Measurements from ENCODE around the gene MSANTD2. TPM values are rescaled to one million over a fixed set of nuclear protein-coding genes. Genes with fewer than 3 reads are reported as not detected.
A peak's percentile ranks its signal among the peaks of the same experiment; 100 is the strongest.

The MSANTD2 gene
- total and polyA plus RNA-seq, 2 of the 4 experiments (the other 2 are of a cell fraction): 5.0 to 6.0 TPM

- Histone ChIP-seq H3K14ac (replicated peaks; ENCODE audit: low read depth, low read length) (no peak overlapping the region), H3K9ac (ENCODE audit: low read depth, low read length) (no peak overlapping the region), H3K4me2 (ENCODE audit: low read depth, low read length) (no peak overlapping the region), H4K8ac (ENCODE audit: low read depth in 2 of 2, low read length in 2 of 2) (no peak overlapping the region), H3K9me1 (ENCODE audit: insufficient read depth, low read length) (peaks cover 12% of the 10 kb centered on the region), H2BK15ac (ENCODE audit: low read depth, low read length) (no peak overlapping the region), H3K27ac (ENCODE audit: insufficient read depth, low read length) (no peak overlapping the region), H3K27me3 (ENCODE audit: control insufficient read depth, insufficient read depth, low read length) (no peaks in the 10 kb centered on the region), H2AFZ (replicated peaks; ENCODE audit: low read length, poor library complexity) (no peak overlapping the region), H3K4ac (ENCODE audit: low read depth, low read length) (no peak overlapping the region), H2AK5ac (ENCODE audit: low read depth, low read length) (no peak overlapping the region), H4K20me1 (ENCODE audit: insufficient read depth, low read length) (peaks cover 41% of the 10 kb centered on the region), H3K79me1 (ENCODE audit: low read depth in 1 of 2, low read length in 2 of 2) (peaks cover 16 to 72% of the 10 kb centered on the region in 2 experiments), H2BK5ac (ENCODE audit: low read depth, low read length, poor library complexity, severe bottlenecking) (no peak overlapping the region), H4K5ac (ENCODE audit: low read depth, low read length) (no peak overlapping the region), H3K18ac (ENCODE audit: low read depth, low read length) (no peak overlapping the region), H3K23ac (ENCODE audit: low read depth, low read length) (no peak overlapping the region), H4K91ac (ENCODE audit: insufficient read depth, low read depth, low read length) (no peak overlapping the region), H3K4me3 (ENCODE audit: insufficient read depth, low read depth, low read length) (no peak overlapping the region), H3K56ac (ENCODE audit: extremely low read depth, insufficient read depth, low read length) (no peak overlapping the region), H3K36me3 (ENCODE audit: control insufficient read depth, insufficient read depth, low read length) (no peaks in the 10 kb centered on the region), H2BK20ac (ENCODE audit: low read depth, low read length) (no peak overlapping the region), H3K4me1 (ENCODE audit: control insufficient read depth, insufficient read depth, low read length) (peaks cover 5% of the 10 kb centered on the region), H2AK9ac (replicated peaks; ENCODE audit: low read depth, low read length, poor library complexity) (no peak overlapping the region), H3K9me3 (ENCODE audit: control insufficient read depth, insufficient read depth, low read length) (no peaks in the 10 kb centered on the region), H2BK120ac (ENCODE audit: low read depth, low read length) (no peak overlapping the region)
- intact Hi-C loops (cut with micrococcal nuclease) (no loop called here), dilution Hi-C loops (cut with HindIII; ENCODE audit: low sequenced_read_pairs, unreplicated experiment) (no loop called here), in situ Hi-C loops (cut with MboI; ENCODE audit: low sequenced_read_pairs) (no loop called here)
- POLR2A ChIA-PET (ENCODE audit: unreplicated experiment): no interaction called here
- CTCF ChIA-PET: interaction anchor here (0.6 kb wide), 1 partner anchor 676 kb away, joined by 3 read pairs; no protein-coding TSS in a partner anchor
- DNase-seq: peak; percentile 26
- no TSS peak for BruUV-seq (replicated peaks)
- ATAC-seq (ENCODE audit: low read depth): peak; percentile 29; the same call in 1 of the 2 replicates
- TF ChIP-seq POLR2A (IDR thresholded peaks at IDR 0.05; ENCODE audit: low read depth, low read length) (no peak), MXI1 (IDR thresholded peaks at IDR 0.05; ENCODE audit: borderline replicate concordance, low read depth, low read length) (no peak), BHLHE40 (IDR thresholded peaks at IDR 0.05; ENCODE audit: low read depth, low read length) (no peak), SMC3 (IDR thresholded peaks at IDR 0.05; ENCODE audit: low read depth, low read length) (no peak), RAD21 (IDR thresholded peaks at IDR 0.05; ENCODE audit: low read length) (no peak), USF2 (IDR thresholded peaks at IDR 0.05; ENCODE audit: low read depth, low read length) (no peak), RCOR1 (IDR thresholded peaks at IDR 0.05; ENCODE audit: insufficient replicate concordance, low read length) (no peak), CEBPB (IDR thresholded peaks at IDR 0.05; ENCODE audit: low read depth, low read length) (no peak), RFX5 (IDR thresholded peaks at IDR 0.05; ENCODE audit: low read depth, low read length) (no peak), CHD1 (IDR thresholded peaks at IDR 0.05; ENCODE audit: low read depth, low read length) (no peak), MAFK (IDR thresholded peaks at IDR 0.05; ENCODE audit: low read depth, low read length) (no peak), NFE2L2 (IDR thresholded peaks at IDR 0.05; ENCODE audit: low read depth, low read length) (no peak), MAZ (IDR thresholded peaks at IDR 0.05; ENCODE audit: borderline replicate concordance, low read depth, low read length) (no peak), FOS (IDR thresholded peaks at IDR 0.05; ENCODE audit: low read depth, low read length) (no peak)
- TF ChIP-seq, protein P1, sequence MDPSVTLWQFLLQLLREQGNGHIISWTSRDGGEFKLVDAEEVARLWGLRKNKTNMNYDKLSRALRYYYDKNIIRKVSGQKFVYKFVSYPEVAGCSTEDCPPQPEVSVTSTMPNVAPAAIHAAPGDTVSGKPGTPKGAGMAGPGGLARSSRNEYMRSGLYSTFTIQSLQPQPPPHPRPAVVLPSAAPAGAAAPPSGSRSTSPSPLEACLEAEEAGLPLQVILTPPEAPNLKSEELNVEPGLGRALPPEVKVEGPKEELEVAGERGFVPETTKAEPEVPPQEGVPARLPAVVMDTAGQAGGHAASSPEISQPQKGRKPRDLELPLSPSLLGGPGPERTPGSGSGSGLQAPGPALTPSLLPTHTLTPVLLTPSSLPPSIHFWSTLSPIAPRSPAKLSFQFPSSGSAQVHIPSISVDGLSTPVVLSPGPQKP (IDR thresholded peaks at IDR 0.05; ENCODE audit: borderline replicate concordance, low read depth, low read length): no peak
- TF ChIP-seq, protein P2, sequence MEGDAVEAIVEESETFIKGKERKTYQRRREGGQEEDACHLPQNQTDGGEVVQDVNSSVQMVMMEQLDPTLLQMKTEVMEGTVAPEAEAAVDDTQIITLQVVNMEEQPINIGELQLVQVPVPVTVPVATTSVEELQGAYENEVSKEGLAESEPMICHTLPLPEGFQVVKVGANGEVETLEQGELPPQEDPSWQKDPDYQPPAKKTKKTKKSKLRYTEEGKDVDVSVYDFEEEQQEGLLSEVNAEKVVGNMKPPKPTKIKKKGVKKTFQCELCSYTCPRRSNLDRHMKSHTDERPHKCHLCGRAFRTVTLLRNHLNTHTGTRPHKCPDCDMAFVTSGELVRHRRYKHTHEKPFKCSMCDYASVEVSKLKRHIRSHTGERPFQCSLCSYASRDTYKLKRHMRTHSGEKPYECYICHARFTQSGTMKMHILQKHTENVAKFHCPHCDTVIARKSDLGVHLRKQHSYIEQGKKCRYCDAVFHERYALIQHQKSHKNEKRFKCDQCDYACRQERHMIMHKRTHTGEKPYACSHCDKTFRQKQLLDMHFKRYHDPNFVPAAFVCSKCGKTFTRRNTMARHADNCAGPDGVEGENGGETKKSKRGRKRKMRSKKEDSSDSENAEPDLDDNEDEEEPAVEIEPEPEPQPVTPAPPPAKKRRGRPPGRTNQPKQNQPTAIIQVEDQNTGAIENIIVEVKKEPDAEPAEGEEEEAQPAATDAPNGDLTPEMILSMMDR (conservative IDR thresholded peaks at IDR 0.05; ENCODE audit: low read depth, low read length): no peak
These were observed 11.7 kb downstream of the MSANTD2 start for GRCh38 chr11:124788521-124788920.
